GM10248 (cell line): Measurements from ENCODE around the gene COQ2.

Experiments
- CTCF ChIA-PET: fragments of 300-600 bp; sonication (Branson Sonifier 250); formaldehyde crosslinking; extraction: SDS; loops from one replicate; lab custom pipeline; 2021; ENCODE audit warnings: antibody characterized with exemption; lab: Yijun Ruan, JAX
- POLR2A ChIA-PET: fragments of 350-650 bp; sonication (Branson Sonifier 250); formaldehyde crosslinking; extraction: SDS; loops from one replicate; lab custom pipeline; 2020; ENCODE audit warnings: antibody characterized with exemption; lab: Yijun Ruan, JAX
- DNase-seq: peaks from one replicate; pipeline ENCODE4 v3.0.0; 2012; ENCODE audit errors: extremely low spot score
- TF ChIP-seq, protein P1 (sequence below): IDR thresholded peaks from 2 replicates; pipeline ENCODE4 v1.5.1; 2012; ENCODE audit warnings: mild to moderate bottlenecking, low read depth; ENCODE audit errors: extremely low read depth, missing control alignments, control extremely low read depth

Gene COQ2

DNA sequence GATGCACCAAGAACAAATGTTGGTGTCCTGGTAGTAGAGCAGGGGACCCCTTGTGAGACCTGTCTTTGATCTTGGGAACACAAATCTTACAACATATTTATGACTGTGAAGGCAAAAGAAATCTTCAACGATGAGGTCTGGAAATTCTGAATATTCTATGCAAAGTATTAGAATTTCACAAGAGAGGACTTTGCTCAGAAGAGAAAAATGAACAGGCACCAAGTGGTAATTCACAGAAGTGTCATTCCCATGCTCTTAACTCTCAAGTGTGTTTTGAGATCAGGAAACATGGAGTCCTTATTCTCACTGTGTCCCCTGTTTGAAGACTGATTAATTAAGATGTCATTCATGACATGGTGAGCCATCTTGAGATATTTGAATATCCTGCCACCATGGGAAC is 52.5 kb downstream of the COQ2 start:
- ChIA-PET POLR2A (no interaction called here), CTCF (interaction anchor here (1.1 kb wide), 1 partner anchor 28 kb away, joined by 4 read pairs; no protein-coding TSS in a partner anchor)
- DNase-seq, result no peak
- TF ChIP-seq, protein P1, sequence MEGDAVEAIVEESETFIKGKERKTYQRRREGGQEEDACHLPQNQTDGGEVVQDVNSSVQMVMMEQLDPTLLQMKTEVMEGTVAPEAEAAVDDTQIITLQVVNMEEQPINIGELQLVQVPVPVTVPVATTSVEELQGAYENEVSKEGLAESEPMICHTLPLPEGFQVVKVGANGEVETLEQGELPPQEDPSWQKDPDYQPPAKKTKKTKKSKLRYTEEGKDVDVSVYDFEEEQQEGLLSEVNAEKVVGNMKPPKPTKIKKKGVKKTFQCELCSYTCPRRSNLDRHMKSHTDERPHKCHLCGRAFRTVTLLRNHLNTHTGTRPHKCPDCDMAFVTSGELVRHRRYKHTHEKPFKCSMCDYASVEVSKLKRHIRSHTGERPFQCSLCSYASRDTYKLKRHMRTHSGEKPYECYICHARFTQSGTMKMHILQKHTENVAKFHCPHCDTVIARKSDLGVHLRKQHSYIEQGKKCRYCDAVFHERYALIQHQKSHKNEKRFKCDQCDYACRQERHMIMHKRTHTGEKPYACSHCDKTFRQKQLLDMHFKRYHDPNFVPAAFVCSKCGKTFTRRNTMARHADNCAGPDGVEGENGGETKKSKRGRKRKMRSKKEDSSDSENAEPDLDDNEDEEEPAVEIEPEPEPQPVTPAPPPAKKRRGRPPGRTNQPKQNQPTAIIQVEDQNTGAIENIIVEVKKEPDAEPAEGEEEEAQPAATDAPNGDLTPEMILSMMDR, result no peak

GRCh38 chr4:83231620-83232076 is 53.0 kb downstream of the COQ2 start:
- peak; percentile 36 for DNase-seq
- TF ChIP-seq, protein P1, result no peak
- POLR2A ChIA-PET, result no interaction called here
- CTCF ChIA-PET, result no interaction called here

DNA sequence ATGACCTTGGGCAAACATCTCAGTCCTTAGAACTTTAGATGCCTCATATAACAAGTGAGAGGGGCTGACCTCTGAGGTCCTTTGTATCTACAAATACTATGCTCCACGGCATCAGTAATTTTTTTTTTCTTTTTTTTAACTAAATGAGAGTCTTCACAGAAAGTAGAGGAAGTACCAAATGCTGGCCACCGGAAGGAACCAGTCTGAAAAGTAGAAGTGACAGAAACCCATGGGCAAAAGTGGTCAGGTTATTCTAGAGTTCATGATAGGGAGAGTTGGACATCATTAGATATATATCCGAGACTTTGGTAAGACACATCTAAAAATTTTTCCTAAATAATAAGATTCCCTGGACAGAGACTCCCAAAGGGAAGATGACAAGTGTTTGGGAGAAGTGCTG is 53.7 kb downstream of the COQ2 start:
- ChIA-PET CTCF (no interaction called here), POLR2A (no interaction called here)
- no peak for DNase-seq
- TF ChIP-seq, protein P1, result no peak

DNA sequence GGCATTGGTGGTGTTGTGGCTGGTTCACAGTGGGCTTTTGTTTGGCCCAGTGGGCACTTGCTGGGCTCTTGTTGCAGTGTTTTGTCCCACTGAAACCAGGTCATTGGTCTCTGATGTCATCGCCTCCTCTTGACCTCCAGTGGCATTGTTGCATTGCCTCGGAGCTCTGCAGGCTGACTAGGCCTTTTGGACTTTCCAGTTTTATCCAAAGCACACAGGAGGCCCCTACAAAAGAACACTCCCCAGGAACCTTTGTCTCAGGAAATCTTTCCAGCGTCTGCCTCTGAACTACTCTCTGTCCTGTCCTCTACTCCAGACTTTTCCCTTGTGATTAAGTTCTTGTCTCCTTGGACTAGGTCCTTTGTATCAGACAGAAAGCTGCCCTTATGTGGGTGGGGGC is 54.8 kb downstream of the COQ2 start:
- ChIA-PET POLR2A (no interaction called here), CTCF (interaction anchor here (1.0 kb wide), 1 partner anchor 11 kb away, joined by 3 read pairs; no protein-coding TSS in a partner anchor)
- TF ChIP-seq, protein P1, result no peak
- DNase-seq, result no peak

DNA sequence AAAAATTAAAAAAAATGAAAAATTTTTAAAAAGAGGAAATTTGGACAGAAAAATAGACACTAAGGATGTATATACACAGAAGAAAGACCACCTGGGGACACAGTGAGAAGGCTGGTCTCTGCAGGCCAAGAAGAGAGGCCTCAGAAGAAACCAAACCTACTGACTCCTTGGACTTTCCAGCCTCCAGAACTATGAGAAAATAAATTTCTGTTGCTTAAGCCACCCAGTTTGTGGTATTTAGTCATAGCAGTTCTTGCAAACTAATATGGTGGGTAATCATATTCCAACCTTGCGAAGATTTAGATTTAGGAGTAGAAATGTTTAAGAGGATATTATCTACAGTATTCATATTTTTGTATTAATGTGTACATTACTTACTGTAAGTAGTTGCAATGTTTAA is 56.4 kb downstream of the COQ2 start:
- CTCF ChIA-PET, result no interaction called here
- no peak for DNase-seq
- POLR2A ChIA-PET, result no interaction called here
- TF ChIP-seq, protein P1, result no peak

DNA sequence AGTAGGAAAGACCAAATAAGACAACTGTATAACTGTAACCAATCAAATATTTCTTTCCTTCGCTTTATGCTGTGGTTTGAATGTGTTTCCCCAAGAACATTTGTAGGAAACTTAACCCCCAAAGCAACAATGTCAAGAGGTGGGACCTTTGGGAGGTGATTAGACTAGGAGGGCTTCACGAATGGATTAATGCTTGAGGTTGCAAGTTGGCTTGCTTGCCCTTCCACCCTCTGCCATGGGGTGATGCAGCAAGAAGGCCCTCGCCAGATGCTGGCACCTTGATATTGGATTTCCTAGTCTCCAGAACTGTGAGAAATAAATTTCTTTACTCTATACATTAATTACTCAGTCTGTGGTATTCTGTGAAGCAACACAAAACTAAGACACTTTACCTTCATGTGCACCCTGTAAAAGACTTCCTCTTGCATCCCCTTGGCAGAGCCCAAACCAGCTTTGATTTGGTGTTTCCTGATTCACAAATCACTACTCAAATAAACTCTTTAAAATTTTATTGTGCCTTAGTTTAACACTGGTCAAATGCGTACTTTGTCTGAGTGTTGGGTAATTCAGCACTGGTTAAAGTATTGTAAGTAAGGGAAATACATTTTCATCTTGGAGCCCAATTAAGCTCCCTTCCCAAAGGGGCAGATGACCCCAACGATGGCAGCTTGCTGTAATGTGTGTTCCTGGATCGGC is 59.9 kb downstream of the COQ2 start:
- no peak for DNase-seq
- ChIA-PET POLR2A (no interaction called here), CTCF (interaction anchor here (1.6 kb wide), 1 partner anchor 17 kb away, joined by 4 read pairs; no protein-coding TSS in a partner anchor)
- TF ChIP-seq, protein P1, result no peak
